DMS114 treated with DMSO at 0.1 percent for 48 hours (cell line): ENCODE results near the gene SLC25A1.

Source experiments
- DNase-seq: peaks from one replicate; lab custom pipeline; 2025; ENCODE audit not compliant: unreplicated experiment; lab: John Stamatoyannopoulos, UW

SLC25A1 gene

GRCh38 chr22:19181786-19182471, 3.4 kb upstream of the SLC25A1 start:
- no peak for DNase-seq

- no peak for DNase-seq
Observed at GRCh38 chr22:19180740-19181410, 2.3 kb upstream of the SLC25A1 start.

- DNase-seq = no peak
Observed at GRCh38 chr22:19180234-19180633, 1.7 kb upstream of the SLC25A1 start.

- peak; percentile 60 for DNase-seq
Observed at GRCh38 chr22:19179497-19180048, 1.0 kb upstream of the SLC25A1 start.

- DNase-seq = no peak
Observed at GRCh38 chr22:19178065-19178656, 375 bp downstream of the SLC25A1 start.

GRCh38 chr22:19177164-19178064, 1.1 kb downstream of the SLC25A1 start:
- DNase-seq = no peak

- DNase-seq = no peak
Observed at GRCh38 chr22:19176732-19177131, 1.8 kb downstream of the SLC25A1 start.

- DNase-seq = no peak
Observed at GRCh38 chr22:19176175-19176643, 2.3 kb downstream of the SLC25A1 start.

- no peak for DNase-seq
Observed at GRCh38 chr22:19175602-19176174, 2.8 kb downstream of the SLC25A1 start.

GRCh38 chr22:19175026-19175601, 3.4 kb downstream of the SLC25A1 start:
- DNase-seq = no peak

GRCh38 chr22:19174106-19175025, 4.2 kb downstream of the SLC25A1 start:
- DNase-seq = no peak

GRCh38 chr22:19173047-19174035, 5.2 kb downstream of the SLC25A1 start:
- no peak for DNase-seq

- DNase-seq = no peak
Observed at GRCh38 chr22:19172213-19173046, 6.1 kb downstream of the SLC25A1 start.

- no peak for DNase-seq
Observed at GRCh38 chr22:19169947-19170318, 8.6 kb downstream of the SLC25A1 start.

GRCh38 chr22:19169002-19169946, 9.3 kb downstream of the SLC25A1 start:
- DNase-seq = no peak
